Measurements from ENCODE around the gene CYTH2. TPM values are rescaled to one million over a fixed set of nuclear protein-coding genes. Genes with fewer than 3 reads are reported as not detected.
A peak's percentile ranks its signal among the peaks of the same experiment; 100 is the strongest.

Gene CYTH2
- polyA plus RNA-seq, 3 donors, result 21.3 to 48.2 (median 21.7) TPM

DNA sequence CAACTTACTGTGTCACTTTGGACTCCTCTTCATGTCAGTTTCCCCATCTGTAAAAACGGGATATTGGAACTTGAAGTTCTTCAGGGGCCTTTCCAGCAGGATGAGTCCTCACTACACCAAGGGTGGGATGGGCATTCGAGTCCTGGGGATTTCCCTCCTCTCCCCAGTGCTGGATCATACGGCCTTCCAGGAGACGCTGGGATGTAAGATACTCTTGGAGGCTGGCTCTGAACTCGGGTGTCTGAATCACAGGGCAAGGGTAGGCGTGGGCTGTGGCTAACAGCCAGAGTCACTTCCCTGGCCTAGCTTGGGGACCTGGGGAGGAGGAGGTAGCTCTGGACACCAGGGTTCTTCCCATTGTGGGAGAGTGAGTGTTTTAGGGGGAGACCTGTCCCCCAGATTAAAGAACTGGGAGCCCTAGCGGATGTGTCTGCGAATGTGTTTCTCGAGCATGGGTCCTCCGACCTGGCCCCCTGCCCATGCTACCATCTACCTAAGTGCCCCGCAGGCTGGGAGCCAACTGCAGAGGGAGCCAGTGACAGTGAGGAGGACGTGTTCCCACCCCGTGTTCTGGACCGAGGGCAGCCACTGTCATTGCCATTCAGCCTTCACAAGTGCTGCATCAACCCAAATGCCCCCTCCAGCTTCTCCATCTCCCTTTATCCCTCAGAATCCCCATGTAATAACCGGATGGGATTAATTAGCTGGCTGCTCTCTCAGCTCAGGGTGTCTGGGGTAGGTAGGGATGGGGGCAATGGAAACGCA, 2.4 kb upstream of the CYTH2 start:
- TF ChIP-seq, protein P1, sequence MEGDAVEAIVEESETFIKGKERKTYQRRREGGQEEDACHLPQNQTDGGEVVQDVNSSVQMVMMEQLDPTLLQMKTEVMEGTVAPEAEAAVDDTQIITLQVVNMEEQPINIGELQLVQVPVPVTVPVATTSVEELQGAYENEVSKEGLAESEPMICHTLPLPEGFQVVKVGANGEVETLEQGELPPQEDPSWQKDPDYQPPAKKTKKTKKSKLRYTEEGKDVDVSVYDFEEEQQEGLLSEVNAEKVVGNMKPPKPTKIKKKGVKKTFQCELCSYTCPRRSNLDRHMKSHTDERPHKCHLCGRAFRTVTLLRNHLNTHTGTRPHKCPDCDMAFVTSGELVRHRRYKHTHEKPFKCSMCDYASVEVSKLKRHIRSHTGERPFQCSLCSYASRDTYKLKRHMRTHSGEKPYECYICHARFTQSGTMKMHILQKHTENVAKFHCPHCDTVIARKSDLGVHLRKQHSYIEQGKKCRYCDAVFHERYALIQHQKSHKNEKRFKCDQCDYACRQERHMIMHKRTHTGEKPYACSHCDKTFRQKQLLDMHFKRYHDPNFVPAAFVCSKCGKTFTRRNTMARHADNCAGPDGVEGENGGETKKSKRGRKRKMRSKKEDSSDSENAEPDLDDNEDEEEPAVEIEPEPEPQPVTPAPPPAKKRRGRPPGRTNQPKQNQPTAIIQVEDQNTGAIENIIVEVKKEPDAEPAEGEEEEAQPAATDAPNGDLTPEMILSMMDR (IDR thresholded peaks at IDR 0.05), result no peak
- Mint-ChIP-seq H3K4me1 (peaks cover 20% of the 10 kb centered on the region), H3K9me3 (peaks cover 0 to 4% (median 0%) of the 10 kb centered on the region in 7 donors), H3K4me3 (no peak overlapping the region), H3K36me3 (peaks cover 14 to 26% of the 10 kb centered on the region in 2 donors), H3K27me3 (ENCODE audit: low read depth in 3 of 3) (peaks cover 1 to 2% (median 1%) of the 10 kb centered on the region in 3 donors), H3K27ac (peak overlapping the region in 2 of 7 donors; percentile 45 to 61)
- 92% methylated on average over 11 of the region's 16 CpGs for WGBS (ENCODE audit: insufficient coverage)
- intact Hi-C loops (cut with micrococcal nuclease), result no loop called here
- Histone ChIP-seq H2AFZ (ENCODE audit: insufficient read depth, low read depth, low read length, poor library complexity, severe bottlenecking) (no peak overlapping the region), H4K20me1 (ENCODE audit: insufficient read depth, low read length) (peaks cover 25% of the 10 kb centered on the region), H3K9ac (ENCODE audit: insufficient read depth, low read length, poor library complexity, severe bottlenecking) (no peak overlapping the region), H3K9me3 (replicated peaks in 1 of 2; ENCODE audit: control insufficient read depth in 1 of 2, insufficient read depth in 1 of 2, low read length in 2 of 2) (no peaks in the 10 kb centered on the region), H3K4me1 (ENCODE audit: control insufficient read depth in 1 of 2, insufficient read depth in 2 of 2, low read length in 2 of 2) (peaks cover 12 to 19% of the 10 kb centered on the region in 2 donors), H3K27ac (ENCODE audit: low read depth in 1 of 2, low read length in 2 of 2) (no peak overlapping the region), H3K27me3 (ENCODE audit: control insufficient read depth in 2 of 2, insufficient read depth in 2 of 2, low read length in 2 of 2) (no peaks in the 10 kb centered on the region), H3K4me3 (replicated peaks in 1 of 3; ENCODE audit: low read depth in 2 of 3, low read length in 3 of 3) (no peak overlapping the region), H3K4me2 (replicated peaks; ENCODE audit: extremely low read depth, low read length, poor library complexity, severe bottlenecking) (no peak overlapping the region), H3K36me3 (replicated peaks in 1 of 2; ENCODE audit: control insufficient read depth in 1 of 2, insufficient read depth in 2 of 2, low read length in 2 of 2) (peaks cover 14 to 16% of the 10 kb centered on the region in 2 donors), H3K79me2 (ENCODE audit: insufficient read depth, low read length) (peaks cover 21% of the 10 kb centered on the region)
- no peak for DNase-seq

DNA sequence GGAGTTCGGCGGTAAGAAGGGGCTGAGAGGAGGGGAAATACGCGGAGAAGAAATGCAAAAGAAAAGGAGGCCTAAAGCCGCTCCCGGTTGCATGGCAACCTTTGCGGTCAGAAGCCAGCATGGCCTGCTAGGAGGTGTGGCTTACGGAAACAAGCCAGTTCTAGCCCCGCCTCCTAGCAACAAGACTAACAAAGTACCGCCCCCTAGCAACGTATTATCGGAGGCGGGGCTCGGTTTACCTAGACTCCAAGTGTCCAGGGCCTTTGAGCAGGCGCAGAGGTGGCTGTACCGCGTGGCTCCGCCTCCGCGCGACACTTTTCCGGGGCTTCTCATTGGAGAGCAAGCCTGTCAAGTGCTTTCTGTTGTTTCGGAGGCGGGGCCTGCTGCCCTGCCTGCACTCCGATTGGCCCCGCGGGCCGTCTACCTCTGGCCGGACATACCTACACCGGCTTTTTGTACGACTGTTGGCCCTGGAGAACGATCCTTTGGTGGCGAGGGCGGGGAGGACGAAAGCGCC, 339 bp upstream of the CYTH2 start:
- under 1% methylated on average over 35 of the region's 36 CpGs for WGBS (ENCODE audit: insufficient coverage)
- Mint-ChIP-seq H3K4me3 (peak overlapping the region; percentile 78 to 88), H3K4me1 (peaks cover 20% of the 10 kb centered on the region), H3K9me3 (no peaks in the 10 kb centered on the region), H3K36me3 (peaks cover 29 to 38% of the 10 kb centered on the region in 2 donors), H3K27me3 (ENCODE audit: low read depth in 3 of 3) (peaks cover 1 to 3% (median 2%) of the 10 kb centered on the region in 3 donors), H3K27ac (peak overlapping the region; percentile 56 to 92 (median 83))
- H3K27me3 ChIP-seq (ENCODE audit: control insufficient read depth in 2 of 2, insufficient read depth in 2 of 2, low read length in 2 of 2), result no peaks in the 10 kb centered on the region
- TF ChIP-seq, protein P1 (IDR thresholded peaks at IDR 0.05), result no peak
- H3K9me3 ChIP-seq (replicated peaks in 1 of 2; ENCODE audit: control insufficient read depth in 1 of 2, insufficient read depth in 1 of 2, low read length in 2 of 2), result no peaks in the 10 kb centered on the region
- peak overlapping the region; percentile 81 for H3K9ac ChIP-seq (ENCODE audit: insufficient read depth, low read length, poor library complexity, severe bottlenecking)
- peaks cover 25% of the 10 kb centered on the region for H3K79me2 ChIP-seq (ENCODE audit: insufficient read depth, low read length)
- DNase-seq, result peak; percentile 100
- H3K27ac ChIP-seq (ENCODE audit: low read depth in 1 of 2, low read length in 2 of 2), result peak overlapping the region in 1 of 2 donors; percentile 59
- intact Hi-C loops (cut with micrococcal nuclease), result loop anchor here (1.0 to 2.0 kb wide), 2 partner anchors 24 to 105 kb away; partner anchors contain the start of gene SYNGR4 (in 1 of the 2)
- H3K36me3 ChIP-seq (replicated peaks in 1 of 2; ENCODE audit: control insufficient read depth in 1 of 2, insufficient read depth in 2 of 2, low read length in 2 of 2), result peaks cover 33 to 36% of the 10 kb centered on the region in 2 donors
- H3K4me3 ChIP-seq (replicated peaks in 1 of 3; ENCODE audit: low read depth in 2 of 3, low read length in 3 of 3), result peak overlapping the region; percentile 73 to 98 (median 80)
- peaks cover 42% of the 10 kb centered on the region for H4K20me1 ChIP-seq (ENCODE audit: insufficient read depth, low read length)
- peak overlapping the region; percentile 84 for H2AFZ ChIP-seq (ENCODE audit: insufficient read depth, low read depth, low read length, poor library complexity, severe bottlenecking)
- H3K4me2 ChIP-seq (replicated peaks; ENCODE audit: extremely low read depth, low read length, poor library complexity, severe bottlenecking), result peak overlapping the region; percentile 89
- peaks cover 12 to 19% of the 10 kb centered on the region in 2 donors for H3K4me1 ChIP-seq (ENCODE audit: control insufficient read depth in 1 of 2, insufficient read depth in 2 of 2, low read length in 2 of 2)
